ENCODE measurements around the gene SLC15A3.
A peak's percentile ranks its signal among the peaks of the same experiment; 100 is the strongest.

The SLC15A3 gene

DNA sequence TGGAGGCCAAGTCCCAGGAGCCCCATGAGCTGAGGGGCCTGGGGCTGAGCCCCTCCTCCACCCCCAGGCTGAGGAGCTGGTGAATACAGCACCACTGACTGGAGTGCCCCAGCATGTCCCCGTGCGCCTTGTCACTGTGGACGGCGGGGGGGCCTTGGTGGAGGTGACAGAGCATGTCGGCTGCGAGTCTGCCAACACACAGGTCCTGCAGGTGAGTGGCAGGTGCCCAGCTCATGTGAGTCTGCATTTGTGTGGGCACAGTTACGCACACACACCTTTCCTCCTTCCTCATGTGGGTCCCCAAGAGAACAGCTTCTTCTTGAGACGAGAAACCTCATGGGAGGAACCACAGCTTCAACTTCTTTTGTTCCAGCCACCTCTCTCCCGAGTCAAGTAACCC lies 20.1 kb downstream of the SLC15A3 start:
- Histone ChIP-seq H3K9me2 (ENCODE audit: low read depth, low read length) (no peaks in the 10 kb centered on the region), H3K27ac (ENCODE audit: low read depth, low read length, poor library complexity, severe bottlenecking) (peak overlapping the region; percentile 76), H3F3A (ENCODE audit: insufficient read depth, low read length) (no peaks in the 10 kb centered on the region), H4K20me1 (ENCODE audit: insufficient read depth, low read length) (no peaks in the 10 kb centered on the region), H3K9me3 (ENCODE audit: low read length) (no peaks in the 10 kb centered on the region), H3K4me1 (ENCODE audit: insufficient read depth, low read length, severe bottlenecking) (peaks cover 36% of the 10 kb centered on the region), H3K4me3 (ENCODE audit: low read depth, low read length, poor library complexity, severe bottlenecking) (peak overlapping the region; percentile 28), H3K9ac (ENCODE audit: low read length) (peak overlapping the region; percentile 28; the same call in 1 of the 2 replicates), H2AFZ (ENCODE audit: low read length) (no peak overlapping the region), H3K79me2 (ENCODE audit: insufficient read depth, low read length) (no peaks in the 10 kb centered on the region), H3K4me2 (ENCODE audit: low read length) (peak overlapping the region; percentile 57), H3K27me3 (ENCODE audit: insufficient read depth, low read length) (no peaks in the 10 kb centered on the region), H3K36me3 (ENCODE audit: insufficient read depth, low read length) (no peaks in the 10 kb centered on the region)
- no peak for TF ChIP-seq EZH2 (IDR thresholded peaks at IDR 0.05; ENCODE audit: borderline replicate concordance, low read length)
- TF ChIP-seq, protein P1, sequence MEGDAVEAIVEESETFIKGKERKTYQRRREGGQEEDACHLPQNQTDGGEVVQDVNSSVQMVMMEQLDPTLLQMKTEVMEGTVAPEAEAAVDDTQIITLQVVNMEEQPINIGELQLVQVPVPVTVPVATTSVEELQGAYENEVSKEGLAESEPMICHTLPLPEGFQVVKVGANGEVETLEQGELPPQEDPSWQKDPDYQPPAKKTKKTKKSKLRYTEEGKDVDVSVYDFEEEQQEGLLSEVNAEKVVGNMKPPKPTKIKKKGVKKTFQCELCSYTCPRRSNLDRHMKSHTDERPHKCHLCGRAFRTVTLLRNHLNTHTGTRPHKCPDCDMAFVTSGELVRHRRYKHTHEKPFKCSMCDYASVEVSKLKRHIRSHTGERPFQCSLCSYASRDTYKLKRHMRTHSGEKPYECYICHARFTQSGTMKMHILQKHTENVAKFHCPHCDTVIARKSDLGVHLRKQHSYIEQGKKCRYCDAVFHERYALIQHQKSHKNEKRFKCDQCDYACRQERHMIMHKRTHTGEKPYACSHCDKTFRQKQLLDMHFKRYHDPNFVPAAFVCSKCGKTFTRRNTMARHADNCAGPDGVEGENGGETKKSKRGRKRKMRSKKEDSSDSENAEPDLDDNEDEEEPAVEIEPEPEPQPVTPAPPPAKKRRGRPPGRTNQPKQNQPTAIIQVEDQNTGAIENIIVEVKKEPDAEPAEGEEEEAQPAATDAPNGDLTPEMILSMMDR (IDR thresholded peaks at IDR 0.05; ENCODE audit: low read length): no peak

DNA sequence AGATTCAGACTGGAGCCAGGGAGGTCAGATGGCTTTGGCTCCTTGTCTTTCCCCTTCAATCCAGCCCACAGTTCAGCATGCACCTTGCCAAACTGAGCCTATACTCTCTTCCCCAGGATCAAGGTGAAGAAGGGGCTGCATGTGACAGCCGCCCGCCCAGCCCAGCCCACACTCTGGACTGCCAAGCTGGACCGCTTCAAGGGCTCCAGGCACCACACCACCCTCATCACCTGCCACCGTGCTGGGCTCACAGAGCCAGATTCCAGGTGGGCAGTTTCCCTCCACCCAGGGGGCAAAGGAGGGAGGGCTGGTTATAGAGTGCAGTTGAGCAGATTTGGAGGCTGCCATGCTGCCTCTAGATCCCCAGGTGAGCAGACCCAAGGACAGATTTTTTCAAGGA lies 21.6 kb downstream of the SLC15A3 start:
- no peaks in the 10 kb centered on the region for H3K27me3 ChIP-seq (ENCODE audit: insufficient read depth, low read length)
- no peaks in the 10 kb centered on the region for H3K36me3 ChIP-seq (ENCODE audit: insufficient read depth, low read length)

DNA sequence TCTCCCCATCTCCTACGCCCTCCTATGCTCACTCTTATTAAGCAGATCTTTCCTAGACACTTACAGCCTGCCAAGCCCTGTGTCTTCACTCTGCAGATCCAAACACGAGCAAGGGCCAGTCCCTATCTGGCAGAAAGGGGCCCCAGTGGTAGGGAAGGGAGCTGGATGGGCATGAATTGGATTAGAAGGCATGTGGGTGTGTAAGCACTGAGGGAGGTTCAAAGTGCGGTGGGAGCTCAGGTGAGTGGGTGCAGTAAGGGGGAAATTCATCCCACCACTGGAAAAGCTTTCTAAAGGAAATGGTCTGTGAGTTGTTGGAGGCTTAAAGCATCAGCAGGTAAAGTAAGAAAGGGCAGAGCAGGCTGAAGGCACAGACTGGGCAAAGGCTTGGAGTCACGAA lies 22.2 kb downstream of the SLC15A3 start:
- no peaks in the 10 kb centered on the region for H3K9me2 ChIP-seq (ENCODE audit: low read depth, low read length)
- H3K9ac ChIP-seq (ENCODE audit: low read length): no peak overlapping the region
- H3K27me3 ChIP-seq (ENCODE audit: insufficient read depth, low read length): 0 out of 2 replicates have a peak, but pooled peaks cover 4% of the 10 kb centered on the region
- no peak overlapping the region for H2AFZ ChIP-seq (ENCODE audit: low read length)
- TF ChIP-seq EZH2 (IDR thresholded peaks at IDR 0.05; ENCODE audit: borderline replicate concordance, low read length): no peak
- TF ChIP-seq, protein P1 (IDR thresholded peaks at IDR 0.05; ENCODE audit: low read length): no peak
- H3K27ac ChIP-seq (ENCODE audit: low read depth, low read length, poor library complexity, severe bottlenecking): no peak overlapping the region
- H3F3A ChIP-seq (ENCODE audit: insufficient read depth, low read length): no peaks in the 10 kb centered on the region
- no peaks in the 10 kb centered on the region for H4K20me1 ChIP-seq (ENCODE audit: insufficient read depth, low read length)
- H3K4me2 ChIP-seq (ENCODE audit: low read length): no peak overlapping the region
- H3K79me2 ChIP-seq (ENCODE audit: insufficient read depth, low read length): no peaks in the 10 kb centered on the region
- H3K36me3 ChIP-seq (ENCODE audit: insufficient read depth, low read length): no peaks in the 10 kb centered on the region
- H3K4me3 ChIP-seq (ENCODE audit: low read depth, low read length, poor library complexity, severe bottlenecking): no peak overlapping the region
- H3K9me3 ChIP-seq (ENCODE audit: low read length): no peaks in the 10 kb centered on the region
- H3K4me1 ChIP-seq (ENCODE audit: insufficient read depth, low read length, severe bottlenecking): peaks cover 39% of the 10 kb centered on the region

More for the DNA sequence above, 21.6 kb downstream of the SLC15A3 start:
- Histone ChIP-seq H3K79me2 (ENCODE audit: insufficient read depth, low read length) (no peaks in the 10 kb centered on the region), H4K20me1 (ENCODE audit: insufficient read depth, low read length) (no peaks in the 10 kb centered on the region), H3K4me3 (ENCODE audit: low read depth, low read length, poor library complexity, severe bottlenecking) (no peak overlapping the region), H3K9ac (ENCODE audit: low read length) (no peak overlapping the region), H3F3A (ENCODE audit: insufficient read depth, low read length) (no peaks in the 10 kb centered on the region), H3K9me3 (ENCODE audit: low read length) (no peaks in the 10 kb centered on the region), H3K4me2 (ENCODE audit: low read length) (no peak overlapping the region), H2AFZ (ENCODE audit: low read length) (no peak overlapping the region), H3K9me2 (ENCODE audit: low read depth, low read length) (no peaks in the 10 kb centered on the region), H3K4me1 (ENCODE audit: insufficient read depth, low read length, severe bottlenecking) (peaks cover 36% of the 10 kb centered on the region), H3K27ac (ENCODE audit: low read depth, low read length, poor library complexity, severe bottlenecking) (no peak overlapping the region)
- no peak for TF ChIP-seq EZH2 (IDR thresholded peaks at IDR 0.05; ENCODE audit: borderline replicate concordance, low read length)
- TF ChIP-seq, protein P1 (IDR thresholded peaks at IDR 0.05; ENCODE audit: low read length): no peak
